HG03060 (cell line): ENCODE data around the gene ARHGEF28.

ENCODE experiments used
- ATAC-seq: cut with Tn5 transposase; IDR thresholded peaks from one replicate; pipeline ENCODE4 v1.9.1; 2021; ENCODE audit warnings: low read depth, moderate number of reproducible peaks; ENCODE audit not compliant: unreplicated experiment

ARHGEF28 gene

DNA sequence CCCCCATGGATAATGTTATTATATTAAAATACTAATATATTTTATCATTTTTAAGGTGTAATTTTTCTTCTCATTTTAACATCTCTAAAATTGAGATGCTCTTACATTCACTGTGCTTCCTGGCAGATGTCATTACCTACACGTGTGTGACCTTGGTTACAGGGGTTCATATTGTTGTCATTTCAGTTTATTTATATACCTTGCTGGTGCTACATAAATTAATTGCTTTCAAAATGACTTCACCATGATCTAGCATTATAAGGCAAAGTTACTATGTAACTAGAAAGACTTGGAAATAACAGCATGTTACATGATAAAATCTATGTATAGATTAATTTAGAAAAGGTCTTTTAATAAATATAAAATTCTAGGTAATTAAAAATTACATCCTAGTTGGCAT, 60.9 kb downstream of the ARHGEF28 start:
- no peak for ATAC-seq

DNA sequence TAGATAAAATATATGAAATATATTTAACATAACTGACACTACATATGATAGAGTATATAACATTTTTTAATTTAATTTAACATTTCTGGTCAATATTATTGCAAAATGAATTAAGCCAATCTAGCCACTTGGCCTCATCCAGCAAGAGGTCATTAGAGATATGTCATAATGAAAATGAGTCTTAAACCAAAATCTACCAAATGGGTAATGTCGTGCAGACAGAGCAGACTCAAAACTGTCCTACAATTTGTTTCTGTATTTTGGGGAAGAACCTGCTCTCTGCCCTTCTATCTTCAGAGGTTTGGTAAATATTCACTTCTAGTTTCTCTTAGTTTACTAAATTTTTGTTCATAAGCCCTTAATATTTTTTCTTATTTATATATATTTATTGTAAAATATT, 61.4 kb downstream of the ARHGEF28 start:
- peak; percentile 58 for ATAC-seq

- no peak for ATAC-seq
Measured at GRCh38 chr5:73690015-73690414, 64.0 kb downstream of the ARHGEF28 start.

DNA sequence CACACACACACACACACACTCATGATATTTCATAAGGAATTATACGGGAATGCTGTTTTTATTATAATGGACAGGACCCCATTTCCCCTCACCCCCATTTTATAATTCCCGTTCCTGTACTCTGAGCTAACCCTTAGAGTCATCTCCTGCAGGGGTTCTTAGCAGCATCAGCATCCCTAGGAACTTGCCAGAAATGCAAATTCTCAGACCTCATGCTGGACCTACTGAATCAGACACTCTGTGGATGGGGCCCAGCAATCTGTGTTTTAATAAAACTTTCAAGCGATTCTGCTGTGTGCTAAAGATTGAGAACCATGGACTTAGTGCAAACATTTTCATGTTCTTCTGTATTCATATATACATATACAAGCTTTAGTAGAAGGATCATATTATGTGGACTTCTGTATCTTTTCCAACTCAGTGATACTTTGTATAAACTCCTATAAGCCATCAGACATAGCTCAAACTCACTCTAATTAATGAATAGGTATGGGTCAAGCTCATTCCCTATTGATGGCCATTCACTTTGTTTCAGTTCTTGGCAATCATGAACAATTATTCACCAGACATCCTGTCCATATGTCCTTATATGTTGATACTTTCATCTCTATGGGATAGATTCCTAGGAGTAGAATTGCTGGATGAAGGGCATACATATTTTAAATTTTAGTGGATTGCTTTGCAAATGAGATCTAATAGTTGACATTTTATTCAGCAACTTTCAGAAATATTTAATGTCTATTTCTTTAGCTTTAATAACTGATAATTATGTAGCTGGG, 65.5 kb downstream of the ARHGEF28 start:
- no peak for ATAC-seq

DNA sequence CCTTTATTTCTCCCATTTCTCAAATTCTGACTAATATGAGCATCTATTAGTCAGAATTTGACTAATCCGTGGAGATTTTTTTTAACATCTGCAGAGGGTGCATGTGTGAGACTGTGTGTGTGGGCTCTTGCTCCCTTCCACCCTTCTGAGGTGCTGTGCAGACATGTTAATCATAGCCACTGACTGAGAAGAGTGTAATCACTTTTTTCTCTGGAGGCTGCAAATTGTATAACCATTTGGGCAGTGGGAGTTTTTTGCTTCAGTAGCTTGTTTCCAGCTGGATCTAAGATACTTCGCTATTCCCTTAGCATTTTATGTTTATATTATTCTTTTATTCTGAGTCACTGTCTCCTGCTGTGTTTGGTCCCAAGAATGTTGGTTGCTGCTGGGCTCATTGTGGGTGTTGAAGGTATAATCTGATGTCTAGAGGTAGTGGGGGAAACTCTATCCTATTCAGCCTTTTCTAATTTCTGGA, 66.2 kb downstream of the ARHGEF28 start:
- ATAC-seq = no peak

DNA sequence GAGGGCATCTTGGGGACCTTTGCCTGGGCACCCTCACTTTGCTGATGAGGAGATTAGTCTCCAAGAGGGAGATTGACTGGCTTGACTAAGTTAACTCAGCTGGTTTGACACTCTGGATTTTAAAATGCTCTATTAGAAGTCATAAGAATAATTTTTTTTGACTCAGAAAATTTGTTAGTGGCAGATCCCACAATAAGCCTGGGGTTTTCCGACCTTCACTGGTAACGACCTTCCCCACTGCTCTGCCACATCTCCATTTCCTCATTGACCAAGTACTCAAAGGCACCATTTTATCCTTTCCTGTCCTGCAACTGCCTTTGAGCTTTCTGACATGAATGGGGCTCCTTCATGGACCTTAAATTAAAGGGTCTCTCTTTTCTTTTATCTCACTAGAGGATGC, 67.0 kb downstream of the ARHGEF28 start:
- ATAC-seq = no peak

- ATAC-seq = no peak
Measured at GRCh38 chr5:73693573-73694061, 67.6 kb downstream of the ARHGEF28 start.

DNA sequence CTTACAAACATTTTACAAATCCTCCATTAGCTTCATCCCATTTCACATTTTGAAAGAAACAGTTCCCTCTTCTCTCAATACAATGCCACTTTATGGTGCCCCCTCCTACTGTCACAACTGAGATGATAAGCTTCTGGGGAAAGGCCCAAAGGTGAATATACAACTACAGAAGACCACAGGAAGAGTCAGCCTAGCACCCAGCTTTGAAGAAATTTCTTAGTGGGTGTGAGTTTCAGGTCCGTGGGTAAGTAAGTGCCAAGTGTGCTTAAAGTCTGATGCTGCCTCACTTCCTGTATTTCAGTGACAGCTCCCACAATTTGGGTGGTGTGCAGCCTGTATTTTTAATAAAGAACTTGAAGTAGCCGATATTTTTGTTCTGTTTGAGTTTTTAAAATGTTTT, 68.1 kb downstream of the ARHGEF28 start:
- ATAC-seq = no peak

DNA sequence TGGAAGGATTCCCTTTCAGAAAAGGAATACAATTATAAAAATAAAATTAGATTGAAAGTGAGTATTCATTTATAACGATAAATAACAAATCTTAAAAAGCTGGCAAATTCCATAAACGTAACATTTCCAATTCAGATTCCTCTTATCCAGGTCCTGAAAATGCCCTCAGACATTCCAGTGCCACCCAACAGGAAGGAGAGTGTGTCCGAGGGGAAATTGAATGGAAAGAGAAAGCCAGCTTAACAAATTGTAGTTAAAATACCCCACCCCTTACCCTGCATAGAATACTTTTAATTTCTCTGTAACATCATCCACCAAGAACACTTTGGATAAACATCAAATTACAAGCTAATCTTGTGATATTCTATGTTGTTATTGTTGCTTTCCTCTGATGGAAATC, 72.0 kb downstream of the ARHGEF28 start:
- no peak for ATAC-seq

DNA sequence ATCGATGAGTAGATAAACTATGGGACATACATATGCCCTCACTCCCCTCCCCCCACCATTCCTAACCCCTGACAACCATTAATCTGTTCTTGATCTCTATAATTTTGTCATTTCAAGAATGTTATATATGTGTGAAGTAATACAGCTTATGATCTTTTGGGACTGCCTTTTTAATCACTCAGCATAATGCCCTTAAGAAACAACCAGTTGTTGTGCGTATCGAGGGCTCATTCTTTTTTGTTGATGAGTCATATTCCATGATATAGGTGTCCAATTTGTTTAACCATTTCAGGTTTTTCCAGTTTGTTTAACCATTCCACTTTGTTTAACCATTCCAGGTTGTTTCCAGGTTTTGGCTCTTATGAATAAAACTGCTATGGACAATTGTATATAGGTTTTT, 75.6 kb downstream of the ARHGEF28 start:
- ATAC-seq = no peak

- ATAC-seq = no peak
Measured at GRCh38 chr5:73702534-73702933, 76.5 kb downstream of the ARHGEF28 start.

GRCh38 chr5:73702951-73703350, 77.0 kb downstream of the ARHGEF28 start:
- ATAC-seq = no peak

DNA sequence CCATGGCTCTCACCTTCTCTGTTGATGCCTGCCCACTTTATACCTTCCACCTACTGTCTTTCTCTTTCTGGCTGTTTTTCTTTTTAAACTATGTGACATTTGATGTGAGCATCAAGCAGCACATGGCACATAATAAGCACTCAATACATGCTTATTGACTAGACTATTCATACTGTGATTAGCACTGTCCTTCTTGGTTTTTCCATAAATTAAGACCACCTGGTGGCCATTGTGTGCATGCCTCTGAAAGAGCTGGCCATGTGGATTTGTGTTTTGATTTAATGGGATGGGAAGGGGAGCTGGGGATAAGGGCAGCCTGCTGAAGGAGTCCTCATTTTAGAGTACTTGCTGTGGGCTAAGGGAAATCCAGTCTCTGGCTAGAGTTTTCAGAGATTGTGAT, 79.4 kb downstream of the ARHGEF28 start:
- ATAC-seq = no peak

- ATAC-seq = no peak
Measured at GRCh38 chr5:73706963-73707362, 81.0 kb downstream of the ARHGEF28 start.

- no peak for ATAC-seq
Measured at GRCh38 chr5:73709536-73710129, 83.6 kb downstream of the ARHGEF28 start.

DNA sequence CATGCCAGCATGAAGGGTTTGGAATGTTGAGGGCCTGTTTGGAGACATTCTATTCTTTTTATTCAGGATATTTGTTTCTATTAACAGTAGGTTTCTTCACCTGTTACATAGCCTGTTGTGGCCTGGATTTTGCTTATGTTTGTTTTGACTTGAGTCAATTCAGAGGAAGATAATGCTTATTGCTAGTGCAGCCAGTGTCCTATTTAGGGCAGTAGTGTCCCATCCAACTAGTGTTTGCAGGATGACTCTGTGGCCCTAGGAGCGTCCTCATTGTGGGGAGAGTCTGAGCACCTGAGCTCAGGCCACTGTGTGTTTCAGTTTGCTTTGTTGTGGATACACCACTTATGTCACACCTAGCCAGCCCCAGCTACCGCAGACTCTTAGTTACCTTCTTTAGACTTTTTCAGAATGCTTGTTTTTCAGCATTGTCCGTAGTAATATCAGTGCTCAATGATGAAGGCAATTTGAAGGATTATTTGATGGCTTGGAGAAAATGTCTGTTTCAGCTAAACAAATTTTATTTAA, 90.3 kb downstream of the ARHGEF28 start:
- ATAC-seq = no peak

DNA sequence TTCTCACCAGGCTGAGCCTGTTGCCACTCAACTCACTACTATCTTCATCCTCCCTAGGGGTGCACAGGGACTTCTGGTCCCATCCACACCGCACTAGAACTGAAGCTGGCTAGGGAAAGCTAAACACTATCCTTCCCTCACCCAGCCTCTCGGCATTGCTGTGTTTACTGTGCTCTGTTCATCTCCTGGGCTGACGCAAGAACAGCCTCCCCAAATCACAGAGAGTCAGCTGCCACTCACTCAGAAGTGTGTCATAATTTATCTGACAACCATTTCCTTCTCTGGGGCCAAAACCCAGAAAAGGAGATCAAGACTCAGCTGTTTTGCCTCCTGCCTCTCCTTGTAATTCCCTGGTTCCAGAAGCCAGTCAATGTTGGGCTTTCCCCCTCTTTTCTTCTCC, 92.8 kb downstream of the ARHGEF28 start:
- no peak for ATAC-seq

- ATAC-seq = no peak
Measured at GRCh38 chr5:73719632-73720031, 93.6 kb downstream of the ARHGEF28 start.

DNA sequence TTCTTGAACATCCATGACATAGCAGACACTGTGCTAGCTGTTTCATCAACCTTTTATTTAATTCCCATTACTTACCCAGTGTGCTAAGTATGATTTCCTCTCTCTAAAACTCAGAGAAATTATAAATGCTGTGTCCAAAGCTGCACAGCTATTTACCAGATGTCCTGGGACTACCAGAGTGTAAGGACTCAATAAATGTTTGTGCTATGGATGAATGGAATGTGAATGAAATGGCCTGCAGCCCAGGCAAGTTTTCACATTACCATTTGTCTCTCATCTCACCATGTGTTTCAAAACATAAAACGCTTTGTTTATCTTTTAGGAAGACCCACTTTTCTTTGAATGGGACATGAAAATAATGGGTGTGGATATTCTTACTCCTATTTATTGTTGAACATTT, 96.2 kb downstream of the ARHGEF28 start:
- no peak for ATAC-seq

DNA sequence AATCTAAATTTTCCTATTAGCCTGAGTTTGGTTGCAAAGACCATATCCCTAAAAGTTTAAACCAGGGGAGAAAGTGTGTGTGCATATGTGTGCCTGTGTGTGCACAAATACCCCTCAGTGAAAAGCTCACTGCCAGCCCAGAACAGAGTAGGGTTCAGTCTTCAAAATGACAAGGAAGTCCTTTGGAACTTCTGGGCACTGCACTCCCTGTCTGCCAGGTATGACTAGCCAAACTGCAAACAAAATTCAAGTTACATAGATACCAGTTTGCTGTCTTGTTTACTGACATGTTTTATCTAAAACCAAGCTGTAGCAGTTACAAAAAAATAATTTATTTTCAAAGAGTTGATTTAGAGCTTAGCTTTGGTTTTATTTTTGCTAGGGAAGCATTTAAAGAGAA, 100.1 kb downstream of the ARHGEF28 start:
- ATAC-seq = no peak

GRCh38 chr5:73726606-73727231, 100.7 kb downstream of the ARHGEF28 start:
- no peak for ATAC-seq
